HepG2 (cell line): Measurements from ENCODE around the gene MOB4. TPM values are rescaled to one million over a fixed set of nuclear protein-coding genes. Genes with fewer than 3 reads are reported as not detected.

Source experiments
- ATF6 ChIP-seq: sonication (generic); formaldehyde crosslinking; conservative IDR thresholded peaks from 2 replicates; pipeline ENCODE4 v1.4.0; 2020; ENCODE audit warnings: missing genetic modification reagents
- CC2D1A ChIP-seq: sonication (generic); formaldehyde crosslinking; IDR thresholded peaks from 2 replicates; pipeline ENCODE4 v1.8.1; 2023; ENCODE audit warnings: mild to moderate bottlenecking, missing genetic modification reagents
- HMG20B ChIP-seq: conservative IDR thresholded peaks from 2 replicates; pipeline ENCODE4 v1.6.1; 2016; ENCODE audit warnings: missing genetic modification reagents, missing compliant biosample characterization
- JUNB ChIP-seq: sonication (generic); formaldehyde crosslinking; IDR thresholded peaks from 2 replicates; pipeline ENCODE4 v1.8.0; 2022; ENCODE audit warnings: missing genetic modification reagents, mild to moderate bottlenecking, borderline replicate concordance
- KLF6 ChIP-seq: IDR thresholded peaks from 2 replicates; pipeline ENCODE4 v1.8.0; 2016; ENCODE audit warnings: missing biosample characterization, missing genetic modification reagents
- MEF2D ChIP-seq: sonication (generic); formaldehyde crosslinking; IDR thresholded peaks from 2 replicates; pipeline ENCODE4 v1.5.1; 2020; ENCODE audit warnings: mild to moderate bottlenecking, missing genetic modification reagents
- PCBP1 ChIP-seq: fragments of 200-400 bp; formaldehyde crosslinking; IDR thresholded peaks from 2 replicates; pipeline ENCODE4 v1.6.1; 2017; ENCODE audit warnings: mild to moderate bottlenecking, low read depth, low read length, borderline replicate concordance
- RCOR2 ChIP-seq: IDR thresholded peaks from 2 replicates; pipeline ENCODE4 v1.6.1; 2016; ENCODE audit warnings: missing biosample characterization, missing genetic modification reagents
- RFXANK ChIP-seq: IDR thresholded peaks from 2 replicates; pipeline ENCODE4 v1.6.1; 2016
- SMAD1 ChIP-seq: sonication (generic); formaldehyde crosslinking; IDR thresholded peaks from 2 replicates; pipeline ENCODE4 v1.4.0; 2020; ENCODE audit warnings: missing genetic modification reagents, low read depth, mild to moderate bottlenecking, borderline replicate concordance
- TAF15 ChIP-seq: fragments of 200-400 bp; formaldehyde crosslinking; IDR thresholded peaks from one replicate; pipeline ENCODE4 v1.6.1; 2018; ENCODE audit warnings: mild to moderate bottlenecking, low read depth, low read length; ENCODE audit not compliant: poor library complexity, severe bottlenecking
- TBL1XR1 ChIP-seq: fragments of 150-350 bp; IDR thresholded peaks from 2 replicates; pipeline ENCODE4 v1.6.1; 2014; ENCODE audit warnings: borderline replicate concordance, low read length; ENCODE audit not compliant: partially characterized antibody
- ZBTB44 ChIP-seq: sonication (generic); formaldehyde crosslinking; IDR thresholded peaks from 2 replicates; pipeline ENCODE4 v1.4.0; 2020; ENCODE audit warnings: missing genetic modification reagents
- ZFX ChIP-seq: sonication (generic); formaldehyde crosslinking; IDR thresholded peaks from 2 replicates; pipeline ENCODE4 v1.4.0; 2020; ENCODE audit warnings: mild to moderate bottlenecking, low read depth, missing genetic modification reagents, moderate library complexity
- ZFY ChIP-seq: sonication (generic); formaldehyde crosslinking; IDR thresholded peaks from 2 replicates; pipeline ENCODE4 v1.4.0; 2020; ENCODE audit warnings: missing genetic modification reagents
- ZMYM2 ChIP-seq: sonication (generic); formaldehyde crosslinking; IDR thresholded peaks from 2 replicates; pipeline ENCODE4 v1.8.0; 2022; ENCODE audit warnings: mild to moderate bottlenecking, missing genetic modification reagents
- ZNF12 ChIP-seq: sonication (generic); formaldehyde crosslinking; IDR thresholded peaks from 2 replicates; pipeline ENCODE4 v1.5.0; 2020; ENCODE audit warnings: missing genetic modification reagents
- ZNF558 ChIP-seq: sonication (generic); formaldehyde crosslinking; IDR thresholded peaks from 2 replicates; pipeline ENCODE4 v1.9.0; 2022; ENCODE audit warnings: mild to moderate bottlenecking, missing genetic modification reagents, borderline replicate concordance
- ZNF572 ChIP-seq: sonication (generic); formaldehyde crosslinking; IDR thresholded peaks from 2 replicates; pipeline ENCODE4 v1.5.1; 2020; ENCODE audit warnings: mild to moderate bottlenecking, missing genetic modification reagents
- ZNF678 ChIP-seq: sonication (generic); formaldehyde crosslinking; IDR thresholded peaks from 2 replicates; pipeline ENCODE4 v1.4.0; 2020; ENCODE audit warnings: mild to moderate bottlenecking, missing genetic modification reagents
- ZSCAN31 ChIP-seq: sonication (generic); formaldehyde crosslinking; IDR thresholded peaks from 2 replicates; pipeline ENCODE4 v1.5.0; 2020; ENCODE audit warnings: low read depth, mild to moderate bottlenecking, missing genetic modification reagents
- polyA plus RNA-seq, 8 experiments: library from polyadenylated mRNA; depleted of rRNA in 3 of 8; stranded (reverse) in 7 of 8; unstranded in 1 of 8; fragments of >200 nt; fragmentation: Illumina TruSeq in 4 of 8; extraction: Trizol in 4 of 8; gene quantifications; 2 replicates each; pipeline versions ENCODE4 v1.2.1 to v1.2.3, GENCODE V29; 2011 to 2016; ENCODE audit warnings: low read depth in 4 of 8, missing spikeins in 1 of 8, mixed read lengths in 1 of 8; ENCODE audit not compliant: insufficient read depth in 1 of 8
- total RNA-seq, 5 experiments: library from RNA; depleted of rRNA; stranded (reverse); fragments of >200 nt; fragmentation: Illumina TruSeq; extraction: Trizol; gene quantifications; 2 replicates each; pipeline ENCODE4 v1.2.3, GENCODE V29; 2016; ENCODE audit warnings: low read depth in 1 of 5
- TF ChIP-seq, protein P1 (sequence below): sonication (generic); formaldehyde crosslinking; conservative IDR thresholded peaks from 2 replicates; pipeline ENCODE4 v1.4.0; 2020; ENCODE audit warnings: missing genetic modification reagents
- TF ChIP-seq, protein P2 (sequence below): sonication (generic); formaldehyde crosslinking; IDR thresholded peaks from 2 replicates; pipeline ENCODE4 v1.8.0; 2022; ENCODE audit warnings: mild to moderate bottlenecking, missing genetic modification reagents, moderate library complexity
- TF ChIP-seq, protein P3 (sequence below): sonication (generic); formaldehyde crosslinking; IDR thresholded peaks from 2 replicates; pipeline ENCODE4 v1.5.0; 2020; ENCODE audit warnings: missing genetic modification reagents, mild to moderate bottlenecking, borderline replicate concordance

MOB4 gene
- total and polyA plus RNA-seq, 2 of the 13 experiments (the other 11 are each of a cell fraction or from before 2014, with no cell fraction given) = 35.7 to 38.6 TPM

DNA sequence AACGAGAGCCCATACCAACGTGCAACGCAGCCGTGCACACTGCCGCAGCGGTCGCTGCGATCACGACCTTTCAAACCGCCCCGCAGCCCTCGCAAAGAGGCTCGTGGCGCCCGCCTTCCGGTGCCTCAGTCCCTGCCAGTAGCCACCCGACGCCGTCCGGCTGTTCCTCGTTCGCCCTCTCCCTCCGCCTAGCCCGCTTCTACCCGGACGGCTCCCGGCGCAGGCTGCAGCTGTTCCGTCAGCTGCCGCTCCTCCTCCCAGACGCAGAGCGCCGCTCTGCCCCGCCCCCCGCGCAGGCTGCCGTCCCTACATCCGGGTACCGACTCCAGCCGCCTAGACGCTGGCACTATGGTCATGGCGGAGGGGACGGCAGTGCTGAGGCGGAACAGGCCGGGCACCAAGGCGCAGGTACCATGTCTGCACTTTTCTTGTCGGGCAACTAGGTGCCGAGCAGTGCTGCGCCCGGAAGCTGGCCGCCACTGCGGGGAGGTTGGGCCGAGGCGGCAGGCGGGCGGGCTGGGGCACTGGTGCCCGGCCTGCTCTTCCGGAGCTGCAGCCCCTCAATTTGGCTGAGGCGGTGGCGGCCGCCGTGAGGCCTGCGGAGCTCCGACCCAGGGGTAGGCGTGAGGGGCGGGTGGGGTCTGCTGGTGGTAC is at the start of gene MOB4 (continued):
- peak; percentile 97 for TF ChIP-seq PCBP1
- peak; percentile 94 for TF ChIP-seq ZBTB44 (CRISPR knock-in tag)
- TF ChIP-seq JUNB = peak; percentile 55; the same call in 1 of the 2 replicates
- peak; percentile 97 for TF ChIP-seq SMAD1
- TF ChIP-seq RCOR2 = peak; percentile 83
- TF ChIP-seq, protein P1, sequence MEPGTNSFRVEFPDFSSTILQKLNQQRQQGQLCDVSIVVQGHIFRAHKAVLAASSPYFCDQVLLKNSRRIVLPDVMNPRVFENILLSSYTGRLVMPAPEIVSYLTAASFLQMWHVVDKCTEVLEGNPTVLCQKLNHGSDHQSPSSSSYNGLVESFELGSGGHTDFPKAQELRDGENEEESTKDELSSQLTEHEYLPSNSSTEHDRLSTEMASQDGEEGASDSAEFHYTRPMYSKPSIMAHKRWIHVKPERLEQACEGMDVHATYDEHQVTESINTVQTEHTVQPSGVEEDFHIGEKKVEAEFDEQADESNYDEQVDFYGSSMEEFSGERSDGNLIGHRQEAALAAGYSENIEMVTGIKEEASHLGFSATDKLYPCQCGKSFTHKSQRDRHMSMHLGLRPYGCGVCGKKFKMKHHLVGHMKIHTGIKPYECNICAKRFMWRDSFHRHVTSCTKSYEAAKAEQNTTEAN (CRISPR knock-in tag) = peak; percentile 96
- TF ChIP-seq ZMYM2 = peak; percentile 95
- TF ChIP-seq ZSCAN31 (CRISPR knock-in tag) = peak; percentile 99
- peak; percentile 100 for TF ChIP-seq ZFX (CRISPR knock-in tag)
- TF ChIP-seq KLF6 (CRISPR knock-in tag) = peak; percentile 90
- peak; percentile 94; the same call in 1 of the 2 replicates for TF ChIP-seq ZNF572 (CRISPR knock-in tag)
- TF ChIP-seq, protein P2, sequence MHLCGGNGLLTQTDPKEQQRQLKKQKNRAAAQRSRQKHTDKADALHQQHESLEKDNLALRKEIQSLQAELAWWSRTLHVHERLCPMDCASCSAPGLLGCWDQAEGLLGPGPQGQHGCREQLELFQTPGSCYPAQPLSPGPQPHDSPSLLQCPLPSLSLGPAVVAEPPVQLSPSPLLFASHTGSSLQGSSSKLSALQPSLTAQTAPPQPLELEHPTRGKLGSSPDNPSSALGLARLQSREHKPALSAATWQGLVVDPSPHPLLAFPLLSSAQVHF (CRISPR knock-in tag) = peak; percentile 96
- peak; percentile 90 for TF ChIP-seq ATF6 (CRISPR knock-in tag)
- peak; percentile 98 for TF ChIP-seq TAF15
- TF ChIP-seq ZFY (CRISPR knock-in tag) = peak; percentile 100
- peak; percentile 92 for TF ChIP-seq MEF2D (CRISPR knock-in tag)
- TF ChIP-seq ZNF678 (CRISPR knock-in tag) = no peak; the same call in 1 of the 2 replicates
- peak; percentile 89 for TF ChIP-seq RFXANK (CRISPR knock-in tag)
- TF ChIP-seq ZNF558 = peak; percentile 99
- peak; percentile 81 for TF ChIP-seq TBL1XR1
- peak; percentile 95 for TF ChIP-seq HMG20B
- peak; percentile 69; the same call in 1 of the 2 replicates for TF ChIP-seq ZNF12
- TF ChIP-seq CC2D1A (CRISPR knock-in tag) = no peak
- TF ChIP-seq, protein P3, sequence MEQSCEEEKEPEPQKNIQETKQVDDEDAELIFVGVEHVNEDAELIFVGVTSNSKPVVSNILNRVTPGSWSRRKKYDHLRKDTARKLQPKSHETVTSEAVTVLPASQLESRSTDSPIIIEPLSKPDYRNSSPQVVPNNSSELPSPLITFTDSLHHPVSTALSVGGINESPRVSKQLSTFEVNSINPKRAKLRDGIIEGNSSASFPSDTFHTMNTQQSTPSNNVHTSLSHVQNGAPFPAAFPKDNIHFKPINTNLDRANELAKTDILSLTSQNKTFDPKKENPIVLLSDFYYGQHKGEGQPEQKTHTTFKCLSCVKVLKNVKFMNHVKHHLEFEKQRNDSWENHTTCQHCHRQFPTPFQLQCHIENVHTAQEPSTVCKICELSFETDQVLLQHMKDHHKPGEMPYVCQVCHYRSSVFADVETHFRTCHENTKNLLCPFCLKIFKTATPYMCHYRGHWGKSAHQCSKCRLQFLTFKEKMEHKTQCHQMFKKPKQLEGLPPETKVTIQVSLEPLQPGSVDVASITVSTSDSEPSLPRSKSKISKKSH (CRISPR knock-in tag) = peak; percentile 95
